MM.1S (cell line): ENCODE measurements around the gene FBXL5.

Experiments
- DNase-seq: peaks from one replicate; pipeline ENCODE4 v3.0.0-alpha.2; 2015
- H2AFZ ChIP-seq: fragments of 300-600 bp; sonication (generic); 2 replicates; pipeline ENCODE4 v1.6.0; 2016; ENCODE audit warnings: antibody characterized with exemption, low read length
- H3F3A ChIP-seq: fragments of 300-600 bp; sonication (generic); 2 replicates; pipeline ENCODE4 v1.6.1; 2016; ENCODE audit warnings: mild to moderate bottlenecking, antibody characterized with exemption, low read length, moderate library complexity, mixed read lengths; ENCODE audit not compliant: insufficient read depth
- H3K27ac ChIP-seq: fragments of 300-600 bp; sonication (generic); 2 replicates; pipeline ENCODE4 v1.5.1; 2016; ENCODE audit warnings: mild to moderate bottlenecking, low read length
- H3K27me3 ChIP-seq: fragments of 300-600 bp; sonication (generic); replicated peaks from 2 replicates; pipeline ENCODE4 v1.6.0; 2016; ENCODE audit warnings: low read length; ENCODE audit not compliant: insufficient read depth
- H3K36me3 ChIP-seq: fragments of 300-600 bp; sonication (generic); replicated peaks from 2 replicates; pipeline ENCODE4 v1.6.1; 2016; ENCODE audit warnings: mild to moderate bottlenecking, low read length, mixed read lengths; ENCODE audit not compliant: insufficient read depth
- H3K4me1 ChIP-seq: fragments of 300-600 bp; sonication (generic); 2 replicates; pipeline ENCODE4 v1.6.1; 2016; ENCODE audit warnings: low read length, mixed read lengths
- H3K4me2 ChIP-seq: fragments of 300-600 bp; sonication (generic); 2 replicates; pipeline ENCODE4 v1.6.0; 2016; ENCODE audit warnings: low read depth, low read length
- H3K4me3 ChIP-seq: fragments of 300-600 bp; sonication (generic); 2 replicates; pipeline ENCODE4 v1.5.1; 2016; ENCODE audit warnings: low read length, mixed read lengths
- H3K79me2 ChIP-seq: fragments of 300-600 bp; sonication (generic); 2 replicates; pipeline ENCODE4 v1.6.1; 2016; ENCODE audit warnings: mixed run types, low read length, mixed read lengths
- H3K9ac ChIP-seq: fragments of 300-600 bp; sonication (generic); 2 replicates; pipeline ENCODE4 v1.6.1; 2016; ENCODE audit warnings: low read length, mixed read lengths
- H3K9me2 ChIP-seq: fragments of 300-600 bp; sonication (generic); replicated peaks from 2 replicates; pipeline ENCODE4 v1.6.1; 2016; ENCODE audit warnings: mild to moderate bottlenecking, low read length, mixed read lengths; ENCODE audit not compliant: insufficient read depth
- H3K9me3 ChIP-seq: fragments of 300-600 bp; sonication (generic); replicated peaks from 2 replicates; pipeline ENCODE4 v1.6.1; 2016; ENCODE audit warnings: mild to moderate bottlenecking, low read length, mixed read lengths; ENCODE audit not compliant: insufficient read depth
- H4K20me1 ChIP-seq: fragments of 300-600 bp; sonication (generic); 2 replicates; pipeline ENCODE4 v1.6.1; 2016; ENCODE audit warnings: mild to moderate bottlenecking, low read length, moderate library complexity, mixed read lengths; ENCODE audit not compliant: insufficient read depth
- CTCF ChIP-seq: fragments of 300-600 bp; sonication (generic); IDR thresholded peaks from 2 replicates; pipeline ENCODE4 v1.5.1; 2016; ENCODE audit warnings: antibody characterized with exemption, low read length, mixed read lengths
- EZH2 ChIP-seq: fragments of 300-600 bp; sonication (generic); optimal IDR thresholded peaks from 2 replicates; pipeline ENCODE3; 2017; ENCODE audit warnings: low read depth, mild to moderate bottlenecking, antibody characterized with exemption, low read length, mixed read lengths
- EZH2phosphoT487 ChIP-seq: fragments of 300-600 bp; sonication (generic); IDR thresholded peaks from 2 replicates; pipeline ENCODE4 v1.6.1; 2018; ENCODE audit warnings: antibody characterized with exemption, low read length

Gene FBXL5

GRCh38 chr4:15612136-15612535 is 43.0 kb downstream of the FBXL5 start:
- H2AFZ ChIP-seq = no peak overlapping the region
- 0 out of 2 replicates have a peak, but pooled peaks cover 4% of the 10 kb centered on the region for H3K36me3 ChIP-seq
- H3K9me3 ChIP-seq = no peaks in the 10 kb centered on the region
- H3K4me1 ChIP-seq = no peaks in the 10 kb centered on the region
- no peak overlapping the region for H3K4me2 ChIP-seq
- H3K9ac ChIP-seq = no peak overlapping the region
- no peaks in the 10 kb centered on the region for H3F3A ChIP-seq
- no peak for DNase-seq
- no peak overlapping the region for H3K4me3 ChIP-seq
- no peak for TF ChIP-seq EZH2phosphoT487
- no peak for TF ChIP-seq EZH2
- TF ChIP-seq CTCF = no peak
- H3K27me3 ChIP-seq = no peaks in the 10 kb centered on the region
- no peaks in the 10 kb centered on the region for H4K20me1 ChIP-seq
- H3K79me2 ChIP-seq = peaks cover 11% of the 10 kb centered on the region
- no peaks in the 10 kb centered on the region for H3K9me2 ChIP-seq
- no peak overlapping the region for H3K27ac ChIP-seq

GRCh38 chr4:15610855-15611254 is 44.3 kb downstream of the FBXL5 start:
- H3F3A ChIP-seq = no peaks in the 10 kb centered on the region
- H3K9ac ChIP-seq = no peak overlapping the region
- H3K9me3 ChIP-seq = no peaks in the 10 kb centered on the region
- no peak overlapping the region for H3K27ac ChIP-seq
- no peak for DNase-seq
- H3K36me3 ChIP-seq = 0 out of 2 replicates have a peak, but pooled peaks cover 4% of the 10 kb centered on the region
- H3K27me3 ChIP-seq = no peaks in the 10 kb centered on the region
- no peaks in the 10 kb centered on the region for H3K79me2 ChIP-seq
- H4K20me1 ChIP-seq = no peaks in the 10 kb centered on the region
- TF ChIP-seq EZH2 (no peak), CTCF (no peak), EZH2phosphoT487 (no peak)
- no peaks in the 10 kb centered on the region for H3K9me2 ChIP-seq
- no peak overlapping the region for H3K4me3 ChIP-seq
- H2AFZ ChIP-seq = no peak overlapping the region
- H3K4me1 ChIP-seq = no peaks in the 10 kb centered on the region
- no peak overlapping the region for H3K4me2 ChIP-seq

- Histone ChIP-seq H3K36me3 (no peaks in the 10 kb centered on the region), H3K9me3 (no peaks in the 10 kb centered on the region), H3K79me2 (no peaks in the 10 kb centered on the region), H3K4me1 (no peaks in the 10 kb centered on the region), H3K9ac (no peak overlapping the region), H3K4me3 (no peak overlapping the region), H2AFZ (no peak overlapping the region), H3F3A (no peaks in the 10 kb centered on the region), H3K27me3 (no peaks in the 10 kb centered on the region), H3K27ac (no peak overlapping the region), H3K9me2 (no peaks in the 10 kb centered on the region), H4K20me1 (no peaks in the 10 kb centered on the region), H3K4me2 (no peak overlapping the region)
- TF ChIP-seq EZH2phosphoT487 (no peak), CTCF (no peak), EZH2 (no peak)
- DNase-seq = no peak
Measured at GRCh38 chr4:15605537-15605936, 49.6 kb downstream of the FBXL5 start.
